ENCODE results near the gene FAM227B.

The FAM227B gene

DNA sequence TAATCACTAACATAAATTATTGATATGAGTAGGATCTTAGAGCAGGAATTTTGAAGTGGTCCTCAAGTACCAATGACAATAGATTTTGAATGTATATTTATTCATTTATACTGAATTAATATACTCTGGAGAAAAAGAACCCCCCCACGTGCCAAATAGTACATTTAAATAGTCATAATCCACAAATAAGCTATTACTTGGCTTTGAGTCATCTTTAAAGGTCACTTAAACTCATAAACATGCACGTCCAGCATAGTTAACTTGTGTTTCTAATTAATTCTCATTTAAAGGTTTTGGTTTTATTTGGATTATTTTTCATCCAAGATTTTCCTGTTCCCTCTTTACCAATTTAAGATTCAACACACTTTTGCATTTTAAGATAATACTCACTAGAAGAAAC lies 162.5 kb downstream of the FAM227B start:
- TF ChIP-seq, protein P1, sequence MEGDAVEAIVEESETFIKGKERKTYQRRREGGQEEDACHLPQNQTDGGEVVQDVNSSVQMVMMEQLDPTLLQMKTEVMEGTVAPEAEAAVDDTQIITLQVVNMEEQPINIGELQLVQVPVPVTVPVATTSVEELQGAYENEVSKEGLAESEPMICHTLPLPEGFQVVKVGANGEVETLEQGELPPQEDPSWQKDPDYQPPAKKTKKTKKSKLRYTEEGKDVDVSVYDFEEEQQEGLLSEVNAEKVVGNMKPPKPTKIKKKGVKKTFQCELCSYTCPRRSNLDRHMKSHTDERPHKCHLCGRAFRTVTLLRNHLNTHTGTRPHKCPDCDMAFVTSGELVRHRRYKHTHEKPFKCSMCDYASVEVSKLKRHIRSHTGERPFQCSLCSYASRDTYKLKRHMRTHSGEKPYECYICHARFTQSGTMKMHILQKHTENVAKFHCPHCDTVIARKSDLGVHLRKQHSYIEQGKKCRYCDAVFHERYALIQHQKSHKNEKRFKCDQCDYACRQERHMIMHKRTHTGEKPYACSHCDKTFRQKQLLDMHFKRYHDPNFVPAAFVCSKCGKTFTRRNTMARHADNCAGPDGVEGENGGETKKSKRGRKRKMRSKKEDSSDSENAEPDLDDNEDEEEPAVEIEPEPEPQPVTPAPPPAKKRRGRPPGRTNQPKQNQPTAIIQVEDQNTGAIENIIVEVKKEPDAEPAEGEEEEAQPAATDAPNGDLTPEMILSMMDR (IDR thresholded peaks at IDR 0.05) = no peak

DNA sequence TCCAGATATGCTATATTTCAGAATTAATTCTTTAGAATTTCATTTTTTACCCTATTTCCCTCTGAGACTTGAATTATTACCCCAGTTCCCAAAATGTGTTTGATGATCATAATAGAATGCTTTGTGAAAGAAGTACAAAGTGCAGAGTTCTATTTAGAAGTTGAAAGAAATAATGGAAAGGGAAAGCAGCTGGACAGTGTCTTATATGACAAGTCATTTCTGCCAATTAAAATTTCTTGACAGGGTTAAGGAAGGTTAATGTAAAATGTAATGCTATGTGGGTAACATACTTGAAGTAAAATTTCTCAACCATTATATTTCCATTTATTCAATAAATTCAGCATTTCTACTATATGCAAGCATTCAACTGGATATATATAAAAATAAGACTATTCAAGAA lies 164.5 kb downstream of the FAM227B start:
- TF ChIP-seq, protein P1 (IDR thresholded peaks at IDR 0.05) = no peak

DNA sequence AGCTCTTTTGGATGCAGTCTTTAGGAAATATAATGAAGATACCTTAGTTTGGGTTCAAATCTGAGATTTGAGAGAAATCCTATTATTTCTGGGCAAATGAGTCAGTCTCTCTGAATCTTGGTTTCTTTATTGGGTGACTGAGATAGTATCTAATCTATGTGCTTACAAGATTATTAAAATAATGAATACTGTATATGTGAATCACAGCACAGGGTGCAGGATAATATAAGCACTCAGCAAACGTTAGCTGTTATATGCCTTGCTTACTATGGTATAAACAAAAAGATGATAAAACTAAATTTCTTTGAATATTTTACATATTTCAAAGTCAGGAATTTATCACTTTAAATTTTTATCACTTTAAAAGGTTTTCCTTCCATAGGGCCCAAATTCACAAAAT lies 168.0 kb downstream of the FAM227B start:
- TF ChIP-seq, protein P1 (IDR thresholded peaks at IDR 0.05) = no peak

DNA sequence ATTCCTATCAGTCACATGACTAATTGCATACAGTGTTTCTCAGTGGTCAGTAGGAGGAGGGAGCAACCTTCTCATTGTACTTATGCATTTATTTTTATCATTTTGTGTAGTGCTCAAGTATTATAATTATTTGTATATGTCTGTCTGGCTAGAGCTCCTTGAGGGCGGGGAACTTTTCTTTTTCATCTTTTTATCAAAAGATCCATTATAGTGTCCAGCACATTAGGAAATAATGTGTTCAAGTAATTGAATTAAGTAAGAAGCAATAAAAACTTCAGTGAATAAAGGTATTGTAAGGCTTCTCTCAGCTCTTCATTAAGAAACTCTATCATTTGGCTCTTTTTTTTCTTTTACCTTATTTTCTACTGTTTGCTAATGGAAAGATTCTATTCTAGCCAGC lies 178.8 kb downstream of the FAM227B start:
- TF ChIP-seq, protein P1 (IDR thresholded peaks at IDR 0.05) = no peak

DNA sequence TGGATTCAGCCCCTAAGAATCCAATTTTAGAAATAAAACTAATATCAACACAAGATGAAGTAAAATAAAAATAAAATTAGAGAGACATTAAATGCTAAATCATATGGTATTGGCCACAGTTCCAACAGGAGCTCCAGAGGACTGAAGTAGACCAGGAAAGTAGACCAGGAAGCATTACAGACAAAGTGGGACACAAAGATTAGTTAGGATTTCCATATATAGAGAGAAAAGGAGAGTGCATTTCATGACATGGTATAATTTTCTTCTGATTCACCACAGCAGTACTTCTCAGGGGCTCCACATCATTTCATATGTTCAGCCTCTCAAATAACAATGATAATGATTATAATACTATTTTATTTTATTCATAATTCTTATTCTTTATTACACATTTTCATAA lies 179.3 kb downstream of the FAM227B start:
- TF ChIP-seq, protein P1 (IDR thresholded peaks at IDR 0.05) = no peak

DNA sequence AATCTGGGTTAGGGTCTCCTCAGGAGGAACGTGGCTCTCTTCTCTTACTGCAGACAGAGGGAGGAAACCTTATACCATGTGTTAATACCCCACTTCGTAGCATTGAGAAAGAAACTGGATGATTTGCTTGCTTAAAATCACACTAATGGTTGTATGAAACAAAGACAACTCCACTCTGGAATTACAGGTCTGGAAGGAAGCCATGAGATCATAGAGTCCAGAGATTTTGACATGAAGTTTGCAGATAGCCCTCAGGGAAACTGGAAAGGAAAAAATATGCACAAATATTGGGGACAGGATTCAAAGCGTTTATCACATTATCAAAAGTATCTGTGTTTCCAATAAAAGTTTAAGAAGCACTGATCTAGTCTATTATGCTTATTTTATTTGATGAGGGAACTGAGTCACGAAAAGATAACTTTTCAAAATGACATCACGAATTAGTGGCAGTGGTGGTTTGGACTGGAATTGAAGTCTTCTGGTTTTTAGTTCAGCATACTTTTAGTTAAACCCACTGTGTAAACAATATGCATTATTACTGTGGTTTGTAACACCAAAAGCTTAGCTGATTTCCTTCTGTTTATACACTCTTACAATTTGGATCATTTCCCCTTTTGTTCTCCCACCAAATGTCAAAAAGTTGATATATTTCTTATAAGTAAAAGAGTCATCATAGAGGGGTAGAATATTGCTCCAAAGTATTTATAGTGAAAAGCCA lies 180.8 kb downstream of the FAM227B start:
- TF ChIP-seq, protein P1 (IDR thresholded peaks at IDR 0.05) = no peak

DNA sequence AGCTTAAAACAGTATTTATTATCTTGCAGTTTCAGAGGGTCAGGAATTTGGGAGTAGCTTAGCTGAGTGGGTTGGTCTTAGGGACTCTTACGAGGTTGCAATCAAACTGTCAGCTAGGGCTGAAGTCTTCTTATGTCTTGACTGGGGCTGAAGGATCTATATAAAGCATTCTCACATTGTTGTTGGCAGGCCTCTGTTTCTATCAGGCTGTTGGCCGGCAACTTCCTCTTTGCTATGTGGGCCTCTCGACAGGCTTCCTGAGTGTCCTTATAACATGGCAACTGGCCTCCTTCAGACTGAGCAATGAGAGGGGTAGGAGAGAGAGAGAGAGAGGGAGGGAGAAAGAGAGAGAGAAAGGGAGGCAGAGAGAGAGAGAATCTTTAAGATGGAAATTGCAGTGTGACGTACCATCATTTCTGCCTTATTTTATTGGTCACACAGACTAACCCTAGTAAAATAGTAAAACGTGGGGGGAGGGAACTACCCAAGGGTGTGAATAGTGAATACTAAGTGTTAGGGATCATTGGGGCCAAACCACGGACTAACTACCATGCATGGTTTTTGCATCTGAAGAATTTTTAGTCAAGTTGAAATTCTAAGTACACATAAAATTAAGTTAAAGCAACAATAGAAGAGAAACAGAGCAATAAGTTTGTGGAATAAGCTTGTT lies 181.5 kb downstream of the FAM227B start:
- TF ChIP-seq, protein P1 (IDR thresholded peaks at IDR 0.05) = no peak
